ENCODE results near the gene AGPS. TPM values are rescaled to one million over a fixed set of nuclear protein-coding genes. Genes with fewer than 3 reads are reported as not detected.

AGPS gene
- total RNA-seq, 1 donor from 2014 or later = 54.4 TPM

DNA sequence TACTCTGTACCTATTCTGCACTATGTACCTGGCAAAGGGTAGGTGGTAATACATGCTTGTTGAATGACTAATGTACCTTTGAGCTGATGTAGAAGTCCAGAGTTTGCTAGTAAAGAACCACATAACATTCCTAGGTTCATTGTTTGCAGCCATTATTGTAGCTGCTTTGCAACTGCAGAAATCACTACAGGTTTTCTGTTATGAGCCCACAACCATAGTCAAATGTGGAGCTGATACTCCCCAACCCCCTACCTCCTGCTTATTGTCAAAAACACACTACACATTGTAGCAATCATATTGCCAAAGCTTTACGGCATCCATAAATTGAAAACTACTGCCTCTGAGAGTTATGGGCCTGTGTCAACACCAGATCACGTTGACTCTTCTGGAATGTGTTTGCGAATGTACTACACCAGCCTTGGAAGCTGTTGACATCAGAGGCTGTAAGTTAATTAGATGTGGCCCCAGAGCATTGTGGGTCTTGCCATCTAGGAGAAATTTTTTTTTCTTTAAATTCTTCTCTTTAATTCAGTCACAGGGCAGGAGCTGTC is 187.0 kb downstream of the AGPS start:
- peaks cover 6% of the 10 kb centered on the region for H3K4me1 Mint-ChIP-seq (ENCODE audit: unreplicated experiment)
- H3K4me3 Mint-ChIP-seq (ENCODE audit: unreplicated experiment) = no peak overlapping the region
- no peak for DNase-seq (ENCODE audit: low spot score)
- H3K27me3 Mint-ChIP-seq (ENCODE audit: unreplicated experiment) = peaks cover under 1% of the 10 kb centered on the region
- no peaks in the 10 kb centered on the region for H3K9me3 Mint-ChIP-seq (ENCODE audit: unreplicated experiment)
- TF ChIP-seq, protein P1, sequence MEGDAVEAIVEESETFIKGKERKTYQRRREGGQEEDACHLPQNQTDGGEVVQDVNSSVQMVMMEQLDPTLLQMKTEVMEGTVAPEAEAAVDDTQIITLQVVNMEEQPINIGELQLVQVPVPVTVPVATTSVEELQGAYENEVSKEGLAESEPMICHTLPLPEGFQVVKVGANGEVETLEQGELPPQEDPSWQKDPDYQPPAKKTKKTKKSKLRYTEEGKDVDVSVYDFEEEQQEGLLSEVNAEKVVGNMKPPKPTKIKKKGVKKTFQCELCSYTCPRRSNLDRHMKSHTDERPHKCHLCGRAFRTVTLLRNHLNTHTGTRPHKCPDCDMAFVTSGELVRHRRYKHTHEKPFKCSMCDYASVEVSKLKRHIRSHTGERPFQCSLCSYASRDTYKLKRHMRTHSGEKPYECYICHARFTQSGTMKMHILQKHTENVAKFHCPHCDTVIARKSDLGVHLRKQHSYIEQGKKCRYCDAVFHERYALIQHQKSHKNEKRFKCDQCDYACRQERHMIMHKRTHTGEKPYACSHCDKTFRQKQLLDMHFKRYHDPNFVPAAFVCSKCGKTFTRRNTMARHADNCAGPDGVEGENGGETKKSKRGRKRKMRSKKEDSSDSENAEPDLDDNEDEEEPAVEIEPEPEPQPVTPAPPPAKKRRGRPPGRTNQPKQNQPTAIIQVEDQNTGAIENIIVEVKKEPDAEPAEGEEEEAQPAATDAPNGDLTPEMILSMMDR (IDR thresholded peaks at IDR 0.05; ENCODE audit: unreplicated experiment) = no peak
- no peaks in the 10 kb centered on the region for H3K36me3 Mint-ChIP-seq (ENCODE audit: low read depth, unreplicated experiment)
- H3K27ac Mint-ChIP-seq (ENCODE audit: unreplicated experiment) = no peak overlapping the region

DNA sequence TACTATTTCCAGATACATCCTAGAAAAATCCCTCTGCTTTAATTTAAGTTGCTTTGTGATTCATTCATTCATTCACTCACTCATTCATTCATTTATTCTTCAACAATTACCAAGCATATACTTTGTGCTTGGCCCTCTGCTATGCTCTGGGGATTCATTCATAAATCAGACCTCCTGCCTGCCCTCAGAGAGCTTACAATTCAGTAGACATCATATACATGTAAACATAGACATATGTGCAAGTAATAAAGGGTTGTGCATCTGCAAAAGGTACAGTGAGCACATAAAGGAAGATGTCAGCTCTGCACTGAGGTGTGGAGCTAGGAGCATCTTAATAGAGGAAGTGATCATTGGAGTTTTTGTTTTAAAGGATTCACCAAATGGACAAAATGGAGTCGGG is 189.4 kb downstream of the AGPS start:
- TF ChIP-seq, protein P1 (IDR thresholded peaks at IDR 0.05; ENCODE audit: unreplicated experiment) = no peak
- Mint-ChIP-seq H3K27ac (ENCODE audit: unreplicated experiment) (no peak overlapping the region), H3K9me3 (ENCODE audit: unreplicated experiment) (no peaks in the 10 kb centered on the region), H3K27me3 (ENCODE audit: unreplicated experiment) (no peaks in the 10 kb centered on the region), H3K4me3 (ENCODE audit: unreplicated experiment) (no peak overlapping the region), H3K4me1 (ENCODE audit: unreplicated experiment) (peaks cover 5% of the 10 kb centered on the region), H3K36me3 (ENCODE audit: low read depth, unreplicated experiment) (no peaks in the 10 kb centered on the region)
- DNase-seq (ENCODE audit: low spot score) = no peak

DNA sequence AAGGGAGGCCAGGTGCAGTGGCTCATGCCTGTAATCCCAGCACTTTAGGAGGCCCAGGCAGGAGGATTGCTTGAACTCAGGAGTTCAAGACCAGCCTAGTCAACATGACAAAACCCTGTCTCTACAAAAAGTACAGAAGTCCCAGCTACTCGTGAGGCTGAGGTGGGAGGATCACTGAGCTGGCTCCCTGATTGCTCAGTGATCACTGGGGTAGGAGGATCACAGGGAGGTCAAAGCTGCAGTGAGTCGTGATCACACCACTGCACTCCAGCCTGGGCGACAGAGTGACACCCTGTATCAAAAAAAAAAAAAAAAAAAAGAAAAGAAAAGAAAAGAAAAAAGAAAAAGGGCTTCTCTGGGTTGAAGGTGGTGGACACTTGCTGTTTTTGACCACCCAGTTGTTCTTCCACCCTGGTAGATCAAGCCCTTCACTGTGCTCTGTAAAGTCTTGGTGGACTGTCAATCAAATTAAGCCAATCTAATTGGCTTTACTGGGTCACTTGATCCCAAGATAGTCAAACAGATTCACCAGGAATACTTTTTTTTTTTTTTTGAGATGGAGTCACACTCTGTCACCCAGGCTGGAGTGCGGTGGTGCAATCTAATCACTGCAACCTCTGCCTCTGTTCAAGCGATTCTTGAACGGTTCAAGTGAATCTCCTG is 191.6 kb downstream of the AGPS start:
- no peak for DNase-seq (ENCODE audit: low spot score)
- Mint-ChIP-seq H3K4me1 (ENCODE audit: unreplicated experiment) (peaks cover 5% of the 10 kb centered on the region), H3K4me3 (ENCODE audit: unreplicated experiment) (no peak overlapping the region), H3K27ac (ENCODE audit: unreplicated experiment) (no peak overlapping the region), H3K27me3 (ENCODE audit: unreplicated experiment) (no peaks in the 10 kb centered on the region), H3K9me3 (ENCODE audit: unreplicated experiment) (no peaks in the 10 kb centered on the region), H3K36me3 (ENCODE audit: low read depth, unreplicated experiment) (no peaks in the 10 kb centered on the region)
- TF ChIP-seq, protein P1 (IDR thresholded peaks at IDR 0.05; ENCODE audit: unreplicated experiment) = no peak

DNA sequence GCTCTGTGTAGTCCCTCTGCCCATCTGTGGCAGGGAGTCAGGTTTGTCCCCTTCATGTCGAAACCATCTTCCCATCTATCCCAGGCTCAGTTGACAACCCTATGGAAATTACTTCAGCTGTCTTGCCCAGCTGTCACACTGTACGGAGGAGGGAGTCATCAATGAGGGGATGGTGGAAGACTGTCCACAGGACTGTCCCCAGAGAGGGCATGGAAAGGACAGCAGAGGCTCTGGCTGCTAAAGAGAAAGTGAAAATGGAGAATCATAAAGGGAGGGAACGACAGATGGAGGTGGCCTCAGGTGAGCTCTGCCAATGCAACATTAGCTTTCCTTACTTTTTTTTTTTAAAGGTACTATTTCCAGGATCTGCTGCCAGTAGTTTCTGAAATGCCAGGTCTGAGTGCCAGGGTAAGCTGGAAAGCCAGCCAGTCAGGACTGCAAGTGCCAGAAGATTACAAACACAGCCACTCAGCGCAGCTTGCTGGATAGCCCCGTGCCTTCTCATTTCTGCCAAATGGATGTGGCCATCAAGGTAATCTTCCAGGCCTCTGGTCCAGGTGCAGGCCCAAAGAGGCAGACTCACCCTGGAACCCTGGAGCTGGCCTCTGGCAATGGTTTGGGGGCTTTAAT is 192.8 kb downstream of the AGPS start:
- H3K4me1 Mint-ChIP-seq (ENCODE audit: unreplicated experiment) = peaks cover 5% of the 10 kb centered on the region
- TF ChIP-seq, protein P1 (IDR thresholded peaks at IDR 0.05; ENCODE audit: unreplicated experiment) = no peak
- H3K4me3 Mint-ChIP-seq (ENCODE audit: unreplicated experiment) = no peak overlapping the region
- no peak overlapping the region for H3K27ac Mint-ChIP-seq (ENCODE audit: unreplicated experiment)
- no peaks in the 10 kb centered on the region for H3K27me3 Mint-ChIP-seq (ENCODE audit: unreplicated experiment)
- no peaks in the 10 kb centered on the region for H3K36me3 Mint-ChIP-seq (ENCODE audit: low read depth, unreplicated experiment)
- H3K9me3 Mint-ChIP-seq (ENCODE audit: unreplicated experiment) = no peaks in the 10 kb centered on the region
- DNase-seq (ENCODE audit: low spot score) = no peak

DNA sequence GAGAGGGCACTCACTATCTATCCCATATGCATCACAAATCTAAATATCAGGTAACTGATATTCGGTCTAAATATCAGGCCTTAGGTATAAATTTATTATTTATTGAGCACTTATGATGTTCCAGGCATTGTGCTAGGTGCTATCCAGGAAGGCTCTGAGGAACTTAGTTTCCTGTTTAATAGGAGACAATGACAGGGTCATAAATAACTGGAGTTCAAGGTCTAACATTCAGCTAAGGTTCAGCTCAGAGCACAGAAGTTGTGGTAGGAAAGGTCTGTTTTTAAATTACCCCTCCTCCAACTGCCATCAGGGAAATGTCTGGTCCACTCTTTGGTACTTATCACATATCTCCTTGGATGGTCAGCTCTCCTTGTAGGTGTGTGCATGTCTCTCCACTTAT is 193.6 kb downstream of the AGPS start:
- Mint-ChIP-seq H3K4me3 (ENCODE audit: unreplicated experiment) (no peak overlapping the region), H3K27me3 (ENCODE audit: unreplicated experiment) (peaks cover under 1% of the 10 kb centered on the region)

More for the DNA sequence above, 193.6 kb downstream of the AGPS start:
- Mint-ChIP-seq H3K9me3 (ENCODE audit: unreplicated experiment) (no peaks in the 10 kb centered on the region), H3K36me3 (ENCODE audit: low read depth, unreplicated experiment) (peaks cover 2% of the 10 kb centered on the region), H3K27ac (ENCODE audit: unreplicated experiment) (no peak overlapping the region), H3K4me1 (ENCODE audit: unreplicated experiment) (peaks cover 6% of the 10 kb centered on the region)
- no peak for DNase-seq (ENCODE audit: low spot score)
- TF ChIP-seq, protein P1 (IDR thresholded peaks at IDR 0.05; ENCODE audit: unreplicated experiment) = no peak

All from endothelial cell (in vitro differentiated cells).